HG03342 (cell line): ENCODE data around the gene SDK2.

Experiments used
- ATAC-seq: cut with Tn5 transposase; IDR thresholded peaks from one replicate; pipeline ENCODE4 v1.9.1; 2021; ENCODE audit warnings: mild to moderate bottlenecking, moderate library complexity; ENCODE audit not compliant: unreplicated experiment

The SDK2 gene

DNA sequence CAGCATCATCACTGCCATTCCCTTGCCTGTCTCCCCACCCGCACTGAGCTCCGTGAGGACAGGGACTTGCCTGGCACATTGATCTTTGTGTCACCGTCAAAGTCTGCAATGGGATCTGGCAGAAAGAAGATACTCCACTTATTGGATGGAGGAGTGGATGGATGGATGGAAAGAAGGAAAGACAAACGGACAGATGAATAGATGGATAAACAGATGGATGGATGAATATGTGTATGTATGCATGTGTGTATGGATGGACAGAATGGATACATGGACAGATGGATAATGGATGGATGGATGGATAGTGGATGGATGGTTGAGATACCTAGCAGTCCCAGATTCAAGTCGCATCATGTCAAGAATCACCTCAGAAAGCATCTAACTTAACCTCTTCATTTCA is 99.9 kb downstream of the SDK2 start:
- no peak for ATAC-seq

- no peak for ATAC-seq
Observed at GRCh38 chr17:73542323-73542722, 101.9 kb downstream of the SDK2 start.

DNA sequence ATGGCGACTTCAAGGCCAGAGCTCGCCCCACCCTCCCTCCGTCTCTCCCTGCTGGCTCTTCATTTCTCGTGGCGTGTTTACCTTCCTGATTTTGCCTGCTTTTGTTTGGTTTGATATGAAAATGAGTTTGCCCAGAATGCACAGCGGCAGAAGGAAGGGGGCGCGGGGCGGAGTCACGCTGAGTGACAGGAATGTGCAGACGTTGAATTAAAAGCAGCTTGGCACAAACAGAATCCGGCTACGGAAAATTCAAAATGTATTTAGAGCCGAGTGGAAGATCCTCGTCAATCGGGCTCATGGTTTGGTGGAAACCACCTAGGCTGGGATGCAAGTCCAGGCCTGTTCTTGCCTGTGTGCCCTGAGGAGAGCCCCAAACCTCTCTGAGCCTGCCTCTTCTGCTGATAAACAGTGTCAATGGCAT is 102.7 kb downstream of the SDK2 start:
- no peak for ATAC-seq

GRCh38 chr17:73541111-73541510 is 103.1 kb downstream of the SDK2 start:
- no peak for ATAC-seq

- no peak for ATAC-seq
Observed at GRCh38 chr17:73539166-73539565, 105.1 kb downstream of the SDK2 start.

DNA sequence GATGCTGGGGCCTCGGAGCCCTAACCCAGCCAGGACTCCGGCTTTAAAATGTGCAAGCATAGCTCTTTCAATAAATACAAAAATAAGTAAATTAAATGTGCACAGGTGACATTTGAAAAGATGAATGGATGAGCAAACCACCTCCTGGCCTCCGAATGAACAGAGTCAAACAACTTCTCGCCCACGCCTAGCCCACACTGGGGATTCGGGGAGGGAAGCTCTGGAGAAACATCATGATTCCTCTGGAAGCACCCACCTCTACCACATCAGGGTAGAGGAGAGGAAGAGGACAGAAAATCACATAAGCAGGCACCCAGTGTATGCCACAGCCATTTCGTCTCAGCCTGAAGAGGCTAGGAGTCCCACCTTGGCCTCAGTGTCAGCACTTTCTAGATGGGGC is 105.8 kb downstream of the SDK2 start:
- ATAC-seq: no peak

GRCh38 chr17:73536700-73537605 is 107.3 kb downstream of the SDK2 start:
- ATAC-seq: no peak

DNA sequence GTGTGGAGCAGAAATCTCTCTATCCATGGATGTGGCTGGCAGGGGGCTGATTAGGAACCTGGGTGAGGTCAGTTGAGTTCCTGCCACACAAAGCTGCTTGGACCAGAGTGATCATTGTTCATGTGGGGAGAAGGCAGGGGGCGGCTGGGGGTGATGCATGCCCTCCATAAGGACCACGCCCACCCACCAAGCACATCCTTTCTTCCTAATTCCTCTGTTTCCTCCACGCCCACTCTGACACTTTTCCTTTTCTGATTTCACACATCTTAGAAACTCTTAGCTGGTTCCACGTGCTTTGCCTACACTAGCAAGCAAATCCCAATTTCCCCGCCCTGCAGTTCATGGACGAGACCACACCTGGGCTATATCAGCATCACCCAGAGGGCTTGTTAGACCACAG is 108.5 kb downstream of the SDK2 start:
- ATAC-seq: no peak

DNA sequence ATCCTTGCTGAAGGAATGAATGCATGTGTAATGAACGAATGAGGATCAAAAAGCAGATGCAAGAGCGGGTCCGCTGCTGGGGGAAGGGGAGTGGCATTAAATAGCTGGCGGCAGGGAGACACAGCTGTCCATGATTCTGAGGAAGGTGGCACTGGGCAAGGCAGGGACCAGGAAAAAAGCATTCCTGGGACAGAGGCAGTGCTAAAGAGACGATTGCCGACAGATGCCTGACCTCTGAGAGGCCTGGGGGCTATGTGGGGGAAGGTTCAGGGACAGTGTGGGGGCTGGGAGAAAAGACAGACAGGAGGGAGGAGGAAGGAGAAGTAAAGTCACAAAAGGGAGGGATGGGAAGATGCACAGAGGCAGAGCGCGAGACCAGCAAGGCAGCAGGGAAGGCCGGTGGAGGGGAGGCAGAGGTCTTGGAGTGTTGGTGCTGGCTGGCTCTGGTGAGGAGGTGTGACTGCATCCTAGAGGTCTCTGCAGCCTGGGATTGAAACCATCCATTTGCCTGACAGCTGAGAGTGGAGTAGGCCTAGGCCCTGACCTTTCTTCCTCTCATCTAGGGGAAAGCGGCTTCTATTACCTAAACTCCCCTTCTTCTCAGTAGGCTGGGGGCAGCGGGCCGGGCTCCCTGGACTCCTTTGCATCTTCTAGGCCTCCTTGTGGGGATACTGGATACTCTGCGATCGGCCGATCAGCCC is 109.9 kb downstream of the SDK2 start:
- no peak for ATAC-seq

DNA sequence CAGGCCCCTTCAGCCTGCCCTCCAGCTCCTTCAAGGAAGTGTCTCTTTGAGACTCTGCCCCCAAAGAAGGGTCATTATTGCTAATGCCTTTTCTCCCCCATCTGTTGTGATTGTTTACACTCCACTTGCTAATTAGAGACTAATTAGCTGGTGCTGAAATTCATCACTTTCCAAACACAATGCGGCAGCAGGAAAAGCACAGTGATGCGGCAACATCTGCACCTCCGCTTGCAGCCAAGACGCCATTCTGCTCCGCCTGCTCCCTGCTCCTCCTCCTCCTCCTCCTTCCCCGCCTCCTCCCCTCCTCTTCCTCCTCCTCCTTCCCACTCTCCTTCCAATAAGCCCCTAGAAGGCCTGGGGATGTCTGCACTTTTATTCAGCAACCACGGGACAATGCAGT is 110.5 kb downstream of the SDK2 start:
- ATAC-seq: no peak

GRCh38 chr17:73533127-73533526 is 111.1 kb downstream of the SDK2 start:
- ATAC-seq: no peak

GRCh38 chr17:73532421-73532901 is 111.8 kb downstream of the SDK2 start:
- ATAC-seq: no peak

DNA sequence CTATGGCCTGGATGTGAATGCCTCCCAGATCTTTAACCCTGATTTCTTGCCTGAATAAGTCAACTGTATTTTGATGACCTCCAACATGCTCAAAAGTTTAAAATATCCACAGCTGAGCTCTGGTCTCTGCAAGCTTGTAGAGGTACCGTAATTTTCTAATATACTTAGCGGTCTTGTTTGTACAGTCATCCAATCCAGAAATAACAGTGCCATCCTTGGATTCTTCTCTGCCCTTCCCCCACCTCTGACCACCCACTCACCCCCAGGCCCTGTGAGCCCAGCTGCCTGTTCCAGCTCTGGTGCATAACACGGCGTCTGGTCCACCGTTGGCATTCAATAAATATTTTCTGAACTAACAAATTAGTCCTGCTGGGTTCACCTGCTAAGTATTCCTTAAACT is 113.1 kb downstream of the SDK2 start:
- ATAC-seq: no peak

- no peak for ATAC-seq
Observed at GRCh38 chr17:73528679-73529078, 115.6 kb downstream of the SDK2 start.

DNA sequence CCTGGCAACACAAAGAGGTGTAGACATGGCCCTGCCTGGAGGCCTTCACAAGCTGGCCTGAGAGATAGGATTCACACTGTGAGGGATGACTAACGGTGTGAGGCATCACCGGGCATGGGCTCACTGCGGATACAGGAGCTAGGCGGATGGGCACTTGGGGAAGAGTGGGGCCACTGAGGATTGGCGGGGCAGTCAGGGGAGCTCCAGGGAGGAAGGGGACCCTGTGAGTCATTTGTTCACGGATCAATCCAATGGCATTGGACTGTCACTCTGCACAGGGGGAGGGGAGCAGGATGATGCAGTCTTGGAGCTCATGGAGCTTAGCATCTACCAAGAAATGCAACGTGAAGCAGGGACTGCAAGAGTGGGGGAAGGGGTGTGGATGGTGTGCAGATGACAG is 117.3 kb downstream of the SDK2 start:
- no peak for ATAC-seq

DNA sequence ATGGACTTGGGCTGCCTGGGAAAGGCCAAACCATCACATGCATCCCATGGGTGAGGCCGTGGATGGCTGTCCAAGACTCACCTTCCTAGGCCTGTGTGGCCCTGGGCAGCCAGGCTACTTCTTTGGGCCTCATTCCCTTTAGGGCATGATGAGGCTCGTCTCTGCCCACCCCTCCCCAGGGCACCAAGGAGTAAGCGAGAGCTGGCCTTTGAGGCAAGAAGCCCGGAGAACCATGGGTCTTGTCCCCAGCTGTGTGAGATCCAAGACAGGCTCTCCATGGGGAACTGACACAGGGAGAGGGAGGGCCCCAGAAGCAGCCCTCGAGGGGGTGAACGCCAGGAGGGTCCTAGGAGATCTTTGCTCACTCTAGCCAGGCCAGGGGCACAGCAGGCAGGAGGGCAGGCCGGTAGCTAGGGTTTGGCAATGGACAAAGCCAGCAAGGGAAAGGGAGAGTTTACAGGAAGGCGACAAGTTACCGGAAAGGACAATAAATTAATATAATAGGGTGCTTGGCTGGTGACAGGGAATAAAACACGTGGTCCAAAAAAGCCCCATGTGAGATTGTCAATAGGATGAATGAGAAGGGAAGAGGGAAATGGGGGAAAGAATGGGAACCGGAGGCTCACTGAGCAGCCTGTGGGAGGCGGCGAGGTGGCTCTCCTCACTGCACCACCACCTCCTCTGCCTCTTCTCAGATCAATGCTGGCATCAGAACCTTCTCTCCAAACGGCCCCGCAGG is 119.1 kb downstream of the SDK2 start:
- no peak for ATAC-seq

GRCh38 chr17:73522696-73523095 is 121.5 kb downstream of the SDK2 start:
- ATAC-seq: no peak

GRCh38 chr17:73522107-73522506 is 122.1 kb downstream of the SDK2 start:
- no peak for ATAC-seq

DNA sequence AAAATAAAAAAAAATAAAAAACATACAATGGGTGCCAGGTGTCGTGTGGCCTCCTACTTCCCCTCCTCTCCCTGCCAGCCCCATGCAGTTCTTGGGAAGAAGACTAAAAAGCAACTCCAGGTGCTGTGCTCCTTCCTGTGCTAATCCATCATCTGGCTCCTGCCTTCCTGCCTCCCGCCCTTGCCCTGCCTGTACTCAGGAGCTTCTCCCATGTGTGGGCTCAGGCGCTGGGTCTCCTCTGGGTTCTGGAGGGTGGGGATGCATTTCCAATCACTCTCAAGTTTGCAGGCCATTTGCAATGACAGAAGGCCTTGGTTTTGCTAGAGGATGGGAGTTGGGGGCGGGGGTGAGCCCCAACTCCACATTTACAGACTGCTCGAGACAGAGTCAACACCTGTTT is 122.9 kb downstream of the SDK2 start:
- ATAC-seq: no peak

GRCh38 chr17:73520369-73520761 is 123.9 kb downstream of the SDK2 start:
- no peak for ATAC-seq

DNA sequence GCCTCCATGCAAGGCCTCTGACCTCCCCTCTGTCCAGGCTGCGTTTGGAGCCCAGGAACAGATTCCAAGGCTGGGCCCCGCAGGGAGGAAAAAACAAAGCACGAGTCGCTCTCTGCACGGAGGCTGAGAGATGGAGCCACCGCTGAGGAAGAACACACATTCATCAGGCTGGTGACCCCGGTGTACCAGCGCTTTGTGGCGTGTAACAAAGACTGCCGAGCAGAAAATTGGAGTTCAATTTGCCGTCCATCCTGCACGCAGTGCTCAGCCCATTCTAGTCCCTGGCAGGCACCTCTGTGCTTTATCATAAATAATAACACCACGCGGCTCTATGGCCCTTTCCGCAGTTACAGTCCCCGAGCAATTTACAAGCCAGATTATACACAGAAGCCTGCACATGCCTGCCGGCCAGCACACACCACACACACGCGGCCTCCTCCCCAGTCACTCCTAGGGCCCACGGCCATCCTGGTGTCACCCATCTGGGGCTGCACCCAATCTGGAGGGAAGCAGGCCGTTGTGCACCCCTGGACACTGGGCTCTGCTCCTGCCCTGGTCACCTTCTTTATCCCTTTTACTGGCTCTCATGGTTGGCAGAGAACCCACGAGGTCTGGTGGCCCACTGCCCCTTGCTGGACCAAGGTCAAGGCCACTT is 124.4 kb downstream of the SDK2 start:
- ATAC-seq: no peak
